Body of pancreas (tissue), 4 donors: ENCODE measurements around the gene CDH15. TPM values are rescaled to one million over a fixed set of nuclear protein-coding genes. Genes with fewer than 3 reads are reported as not detected.

ENCODE experiments used
- ATAC-seq: fragments of 150-250 bp; one replicate; pipeline ENCODE4 v1.9.1; 2016
- DNase-seq, 4 donors: peaks; one replicate each; pipeline ENCODE4 v3.0.0-alpha.2; 2019
- H3K27ac ChIP-seq, 4 donors: fragments of 200-600 bp; sonication (generic); 1 replicate in 3 of 4; 2 replicates in 1 of 4; pipeline versions ENCODE4 v1.5.1 to v1.6.1; 2016 to 2019; ENCODE audit warnings: mild to moderate bottlenecking in 1 of 4, mixed read lengths in 1 of 4, moderate library complexity in 1 of 4
- H3K27me3 ChIP-seq, 2 donors: fragments of 200-600 bp; sonication (generic); one replicate each; pipeline ENCODE4 v1.6.0; 2016; ENCODE audit warnings: mild to moderate bottlenecking in 1 of 2
- H3K36me3 ChIP-seq, 2 donors: fragments of 200-600 bp; sonication (generic); replicated peaks in 1 of 2; 2 replicates each; pipeline ENCODE4 v1.5.1; 2016; ENCODE audit warnings: low read depth in 2 of 2; ENCODE audit not compliant: insufficient read depth in 1 of 2
- H3K4me1 ChIP-seq: fragments of 200-600 bp; sonication (generic); one replicate; pipeline ENCODE4 v1.6.0; 2016
- H3K4me3 ChIP-seq, 2 donors: fragments of 200-600 bp; sonication (generic); 1 replicate in 1 of 2; 2 replicates in 1 of 2; pipeline ENCODE4 v1.5.1; 2016 to 2019
- H3K9me3 ChIP-seq, 3 donors: fragments of 200-600 bp; sonication (generic); 1 replicate in 2 of 3; 2 replicates in 1 of 3; pipeline ENCODE4 v1.5.1; 2016
- POLR2A ChIP-seq, 3 donors: fragments of 450-650 bp; IDR thresholded peaks; one replicate each; pipeline ENCODE4 v1.6.1; 2016; ENCODE audit warnings: antibody characterized with exemption in 3 of 3, mild to moderate bottlenecking in 2 of 3
- WGBS, 2 donors: methylation state at CpG; one replicate each; pipeline ENCODE4 v1.1.5; 2017; 5-methylcytosine and 5-hydroxymethylcytosine counted together
- intact Hi-C: fragments of 100-400 bp; cut with DNase I; formaldehyde crosslinking; loops from one replicate; pipeline ENCODE4 v1.15.1; 2023
- total RNA-seq, 2 donors: library from RNA; depleted of rRNA; stranded (reverse); fragments of >200 nt; gene quantifications; one replicate each; pipeline ENCODE4 v1.1.0, GENCODE V29; 2016
- TF ChIP-seq, protein P1 (sequence below), 7 experiments: fragments of 450-650 bp in 4 of 7; fragments of 200-600 bp in 3 of 7; sonication (generic) in 3 of 7; IDR thresholded peaks; one replicate each; pipeline ENCODE4 v1.5.1; 2016 to 2019; ENCODE audit warnings: antibody characterized with exemption in 7 of 7

The CDH15 gene
- total RNA-seq, 2 donors from 2014 or later: 1.0 TPM; not detected in 1

DNA sequence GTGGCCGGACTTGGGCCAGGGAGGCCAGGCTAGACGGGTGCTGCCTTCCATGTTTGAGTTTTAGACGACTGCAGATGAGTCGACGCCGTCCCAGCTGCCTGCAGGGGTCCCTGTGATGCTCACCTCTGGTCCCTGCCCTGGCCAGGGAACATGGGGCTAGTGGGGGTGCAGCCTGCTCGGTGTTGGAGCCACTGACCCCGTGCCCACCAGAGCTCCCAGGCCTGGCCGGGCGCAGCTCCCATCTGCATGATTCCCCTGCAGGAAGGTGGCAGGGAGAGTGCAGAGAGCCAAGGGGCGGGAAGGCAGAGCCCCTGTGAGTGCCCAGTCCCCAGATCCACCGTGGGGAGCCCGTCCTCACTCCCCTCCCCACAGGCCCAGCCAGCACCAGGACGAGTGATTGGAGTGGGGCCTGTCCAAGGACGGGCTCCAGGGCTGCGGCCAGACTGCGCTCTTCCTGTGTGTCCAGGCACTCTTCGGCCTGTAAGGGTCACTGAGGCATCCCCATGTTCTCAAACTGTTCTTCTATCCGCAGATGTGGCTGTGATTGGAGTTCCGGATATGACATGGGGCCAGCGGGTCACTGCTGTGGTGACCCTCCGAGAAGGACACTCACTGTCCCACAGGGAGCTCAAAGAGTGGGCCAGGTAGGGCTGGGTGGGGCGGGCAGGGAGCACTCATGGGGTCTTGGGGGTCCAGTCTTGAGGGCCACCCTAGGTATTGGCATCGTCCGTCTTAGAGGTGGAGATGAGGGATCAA lies 26.0 kb upstream of the CDH15 start:
- Histone ChIP-seq H3K9me3 (peaks cover 0 to 7% (median 0%) of the 10 kb centered on the region in 3 donors), H3K4me1 (no peaks in the 10 kb centered on the region), H3K27me3 (no peaks in the 10 kb centered on the region), H3K36me3 (peaks cover 3 to 4% of the 10 kb centered on the region in 2 donors), H3K4me3 (no peak overlapping the region), H3K27ac (no peak overlapping the region)
- ATAC-seq: no peak
- TF ChIP-seq, protein P1, sequence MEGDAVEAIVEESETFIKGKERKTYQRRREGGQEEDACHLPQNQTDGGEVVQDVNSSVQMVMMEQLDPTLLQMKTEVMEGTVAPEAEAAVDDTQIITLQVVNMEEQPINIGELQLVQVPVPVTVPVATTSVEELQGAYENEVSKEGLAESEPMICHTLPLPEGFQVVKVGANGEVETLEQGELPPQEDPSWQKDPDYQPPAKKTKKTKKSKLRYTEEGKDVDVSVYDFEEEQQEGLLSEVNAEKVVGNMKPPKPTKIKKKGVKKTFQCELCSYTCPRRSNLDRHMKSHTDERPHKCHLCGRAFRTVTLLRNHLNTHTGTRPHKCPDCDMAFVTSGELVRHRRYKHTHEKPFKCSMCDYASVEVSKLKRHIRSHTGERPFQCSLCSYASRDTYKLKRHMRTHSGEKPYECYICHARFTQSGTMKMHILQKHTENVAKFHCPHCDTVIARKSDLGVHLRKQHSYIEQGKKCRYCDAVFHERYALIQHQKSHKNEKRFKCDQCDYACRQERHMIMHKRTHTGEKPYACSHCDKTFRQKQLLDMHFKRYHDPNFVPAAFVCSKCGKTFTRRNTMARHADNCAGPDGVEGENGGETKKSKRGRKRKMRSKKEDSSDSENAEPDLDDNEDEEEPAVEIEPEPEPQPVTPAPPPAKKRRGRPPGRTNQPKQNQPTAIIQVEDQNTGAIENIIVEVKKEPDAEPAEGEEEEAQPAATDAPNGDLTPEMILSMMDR (IDR thresholded peaks at IDR 0.05): no peak
- TF ChIP-seq POLR2A (IDR thresholded peaks at IDR 0.05): no peak
- DNase-seq: no peak
- intact Hi-C loops: no loop called here
- WGBS, 2 donors: 93% methylated on average over 12 to 25 of the region's 25 CpGs

DNA sequence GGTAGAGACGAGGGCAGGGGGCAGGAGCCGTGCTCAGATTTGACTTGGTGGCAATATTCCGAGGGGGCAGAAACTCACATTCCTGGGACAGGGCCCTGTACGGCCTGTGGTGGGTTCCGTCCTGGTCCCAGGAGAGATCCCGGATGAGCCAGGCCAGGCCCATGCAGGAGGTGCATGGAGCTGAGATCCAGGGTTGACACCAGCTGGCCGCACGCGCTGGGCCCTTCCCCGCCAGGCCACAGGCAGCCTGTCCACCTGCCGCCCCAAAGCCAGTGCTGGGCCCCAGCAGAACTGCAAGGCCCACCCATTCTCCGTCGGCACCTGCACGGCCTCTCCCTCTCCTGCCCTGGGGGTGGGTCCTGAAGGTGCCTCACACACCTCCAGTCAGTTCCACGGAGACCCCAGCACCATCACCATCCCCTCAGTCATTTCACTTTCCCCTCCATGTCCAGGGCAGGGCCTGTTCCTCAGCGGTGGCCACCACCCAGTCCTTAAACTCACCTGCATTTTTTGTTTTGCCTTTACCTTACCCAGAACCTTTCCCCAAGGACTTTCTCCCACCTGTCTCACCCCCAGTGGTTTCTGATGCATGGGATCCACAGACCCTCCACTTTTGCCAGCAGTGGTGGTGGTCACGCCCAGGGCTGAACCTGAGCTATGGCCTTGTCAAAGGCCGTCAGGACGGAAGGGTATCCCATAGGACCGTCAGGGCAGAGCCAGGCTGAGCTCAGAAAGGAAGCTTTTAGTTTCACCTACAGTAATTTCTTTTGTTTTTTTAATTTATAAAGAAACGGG lies 25.1 kb upstream of the CDH15 start:
- H3K27ac ChIP-seq: no peak overlapping the region
- H3K27me3 ChIP-seq: no peaks in the 10 kb centered on the region
- ATAC-seq: no peak
- WGBS, 2 donors: 95 to 98% methylated on average over 20 to 21 of the region's 21 CpGs
- no peaks in the 10 kb centered on the region for H3K4me1 ChIP-seq
- intact Hi-C loops: no loop called here
- TF ChIP-seq POLR2A (IDR thresholded peaks at IDR 0.05): no peak
- TF ChIP-seq, protein P1 (IDR thresholded peaks at IDR 0.05): no peak
- H3K9me3 ChIP-seq: peaks cover 0 to 7% (median 0%) of the 10 kb centered on the region in 3 donors
- DNase-seq: no peak
- H3K36me3 ChIP-seq: peaks cover 3 to 4% of the 10 kb centered on the region in 2 donors
- H3K4me3 ChIP-seq: no peak overlapping the region

DNA sequence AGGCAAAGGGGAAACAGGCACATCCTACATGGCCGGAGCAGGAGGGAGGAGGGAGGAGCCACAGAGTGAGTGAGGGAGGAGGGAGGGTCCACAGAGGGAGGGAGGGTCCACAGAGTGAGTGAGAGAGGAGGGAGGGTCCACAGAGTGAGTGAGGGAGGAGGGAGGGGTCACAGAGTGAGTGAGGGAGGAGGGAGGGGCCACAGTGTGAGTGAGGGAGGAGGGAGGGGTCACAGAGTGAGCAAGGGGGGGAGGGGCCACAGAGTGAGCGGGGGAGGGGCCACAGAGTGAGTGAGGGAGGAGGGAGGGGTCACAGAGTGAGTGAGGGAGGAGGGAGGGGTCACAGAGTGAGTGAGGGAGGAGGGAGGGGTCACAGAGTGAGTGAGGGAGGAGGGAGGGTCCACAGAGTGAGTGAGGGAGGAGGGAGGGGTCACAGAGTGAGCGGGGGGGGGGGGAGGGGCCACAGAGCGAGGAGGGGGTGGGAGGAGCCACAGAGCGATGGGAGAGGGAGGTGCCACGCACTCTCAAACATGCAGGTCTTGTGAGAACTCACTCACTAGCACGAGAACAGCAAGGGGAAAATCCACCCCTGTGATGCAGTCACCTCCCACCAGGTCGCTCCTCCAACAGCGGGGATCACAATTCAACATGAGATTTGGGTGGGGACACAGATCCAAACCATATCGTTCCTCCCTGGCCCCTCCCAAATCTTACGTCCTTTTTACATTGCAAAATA lies 24.3 kb upstream of the CDH15 start:
- ATAC-seq (no peak), DNase-seq (no peak)
- Histone ChIP-seq H3K4me3 (no peak overlapping the region), H3K27ac (no peak overlapping the region), H3K9me3 (peaks cover 0 to 7% (median 0%) of the 10 kb centered on the region in 3 donors), H3K4me1 (no peaks in the 10 kb centered on the region), H3K27me3 (no peaks in the 10 kb centered on the region), H3K36me3 (peaks cover 3 to 4% of the 10 kb centered on the region in 2 donors)
- WGBS, 2 donors: 85 to 94% methylated on average over 9 of the region's 11 CpGs
- intact Hi-C loops: no loop called here
- no peak for TF ChIP-seq POLR2A (IDR thresholded peaks at IDR 0.05)
- TF ChIP-seq, protein P1 (IDR thresholded peaks at IDR 0.05): no peak

DNA sequence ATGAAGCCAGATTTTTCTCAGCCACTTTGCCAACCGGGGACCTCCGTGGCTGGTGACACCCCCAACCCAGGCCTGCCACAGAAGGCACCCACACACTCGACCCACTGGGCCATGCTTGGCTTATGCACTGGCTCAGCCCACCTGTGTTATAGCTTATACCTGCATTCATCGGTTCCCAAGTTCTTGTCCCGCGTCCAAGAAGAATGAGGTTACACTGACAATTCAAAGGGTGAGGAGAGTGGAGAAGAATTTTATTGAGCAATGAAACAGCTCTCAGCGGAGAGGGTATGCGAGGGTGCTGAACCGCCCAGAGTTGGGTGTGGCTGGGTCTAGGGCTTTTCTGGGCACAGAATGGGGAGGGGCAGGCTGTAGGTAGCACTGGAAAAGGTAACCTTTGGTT lies 22.2 kb upstream of the CDH15 start:
- Histone ChIP-seq H3K36me3 (peaks cover 2 to 4% of the 10 kb centered on the region in 2 donors), H3K4me3 (no peak overlapping the region), H3K27ac (no peak overlapping the region), H3K27me3 (no peaks in the 10 kb centered on the region), H3K9me3 (peaks cover 0 to 7% (median 0%) of the 10 kb centered on the region in 3 donors), H3K4me1 (no peaks in the 10 kb centered on the region)
- 97% methylated on average over 9 of the region's 9 CpGs for WGBS, 2 donors
- DNase-seq (no peak), ATAC-seq (no peak)
- no peak for TF ChIP-seq POLR2A (IDR thresholded peaks at IDR 0.05)
- TF ChIP-seq, protein P1 (IDR thresholded peaks at IDR 0.05): no peak
- intact Hi-C loops: no loop called here
